Iris pigment epithelial cell (primary cell): ENCODE data around the gene MACROD1.
A peak's percentile ranks its signal among the peaks of the same experiment; 100 is the strongest.

Source experiments
- DNase-seq: peaks from one replicate; pipeline ENCODE4 v3.0.0-alpha.2; 2011; ENCODE audit warnings: low read depth

Gene MACROD1

GRCh38 chr11:64013141-64013896 is 152.6 kb downstream of the MACROD1 start:
- DNase-seq: no peak

GRCh38 chr11:64011371-64011770 is 154.5 kb downstream of the MACROD1 start:
- no peak for DNase-seq

GRCh38 chr11:64010783-64011182 is 155.1 kb downstream of the MACROD1 start:
- no peak for DNase-seq

GRCh38 chr11:64009710-64010109 is 156.2 kb downstream of the MACROD1 start:
- no peak for DNase-seq

- DNase-seq: no peak
These were observed 156.8 kb downstream of the MACROD1 start for GRCh38 chr11:64008914-64009633.

GRCh38 chr11:64008283-64008913 is 157.5 kb downstream of the MACROD1 start:
- DNase-seq: no peak

GRCh38 chr11:64007629-64008282 is 158.2 kb downstream of the MACROD1 start:
- no peak for DNase-seq

GRCh38 chr11:64007160-64007628 is 158.7 kb downstream of the MACROD1 start:
- DNase-seq: no peak

- DNase-seq: no peak
These were observed 159.5 kb downstream of the MACROD1 start for GRCh38 chr11:64006398-64006797.

- no peak for DNase-seq
These were observed 160.2 kb downstream of the MACROD1 start for GRCh38 chr11:64005691-64006090.

- DNase-seq: no peak
These were observed 161.3 kb downstream of the MACROD1 start for GRCh38 chr11:64004590-64004984.

- DNase-seq: no peak
These were observed 161.9 kb downstream of the MACROD1 start for GRCh38 chr11:64003807-64004589.

- no peak for DNase-seq
These were observed 164.2 kb downstream of the MACROD1 start for GRCh38 chr11:64001484-64002420.

GRCh38 chr11:64000740-64001483 is 165.0 kb downstream of the MACROD1 start:
- DNase-seq: no peak

GRCh38 chr11:64000026-64000739 is 165.7 kb downstream of the MACROD1 start:
- peak; percentile 65 for DNase-seq

- peak; percentile 63 for DNase-seq
These were observed 166.4 kb downstream of the MACROD1 start for GRCh38 chr11:63999349-64000025.

GRCh38 chr11:63998558-63999348 is 167.2 kb downstream of the MACROD1 start:
- no peak for DNase-seq
